H9 (cell line): Measurements from ENCODE around the gene STOX2. TPM values are rescaled to one million over a fixed set of nuclear protein-coding genes. Genes with fewer than 3 reads are reported as not detected.

ENCODE experiments used
- DNase-seq: peaks from one replicate; pipeline ENCODE4 v3.0.0-alpha.2; 2017
- H2AFZ ChIP-seq: one replicate; pipeline ENCODE4 v1.6.1; 2013; ENCODE audit warnings: mild to moderate bottlenecking, low read length, control low read depth, moderate library complexity
- H2AK5ac ChIP-seq: 2 replicates; pipeline ENCODE4 v1.6.1; 2013; ENCODE audit warnings: low read length, control low read depth, mixed read lengths; ENCODE audit not compliant: insufficient read length
- H2BK120ac ChIP-seq: one replicate; pipeline ENCODE4 v1.6.1; 2013; ENCODE audit warnings: low read depth, mild to moderate bottlenecking, low read length, control low read depth, inconsistent platforms; ENCODE audit not compliant: poor library complexity, severe bottlenecking
- H2BK12ac ChIP-seq: 2 replicates; pipeline ENCODE4 v1.6.1; 2013; ENCODE audit warnings: low read length, control low read depth, mixed read lengths, low read depth; ENCODE audit not compliant: insufficient read length
- H2BK15ac ChIP-seq: 2 replicates; pipeline ENCODE4 v1.6.1; 2013; ENCODE audit warnings: low read depth, low read length, control low read depth
- H2BK20ac ChIP-seq: one replicate; pipeline ENCODE4 v1.6.1; 2013; ENCODE audit warnings: low read depth, mild to moderate bottlenecking, low read length, control low read depth, inconsistent platforms; ENCODE audit not compliant: poor library complexity, severe bottlenecking
- H2BK5ac ChIP-seq: 2 replicates; pipeline ENCODE4 v1.6.1; 2013; ENCODE audit warnings: low read length, control low read depth, mixed read lengths; ENCODE audit not compliant: insufficient read length
- H3K14ac ChIP-seq: 2 replicates; pipeline ENCODE4 v1.6.1; 2013; ENCODE audit warnings: low read length, control low read depth; ENCODE audit not compliant: insufficient read depth
- H3K18ac ChIP-seq: 2 replicates; pipeline ENCODE4 v1.6.1; 2013; ENCODE audit warnings: low read depth, mild to moderate bottlenecking, mixed read lengths, low read length, control low read depth; ENCODE audit not compliant: insufficient read length
- H3K23ac ChIP-seq: 2 replicates; pipeline ENCODE4 v1.6.1; 2013; ENCODE audit warnings: low read length, control low read depth, mixed read lengths, low read depth; ENCODE audit not compliant: insufficient read length
- H3K23me2 ChIP-seq: 2 replicates; pipeline ENCODE4 v1.6.1; 2013; ENCODE audit warnings: low read depth, mild to moderate bottlenecking, mixed read lengths, low read length, control low read depth; ENCODE audit not compliant: insufficient read length, poor library complexity, severe bottlenecking
- H3K27ac ChIP-seq: 2 replicates; pipeline ENCODE4 v1.5.1; 2013; ENCODE audit warnings: low read length, control low read depth, mixed read lengths, low read depth; ENCODE audit not compliant: insufficient read length
- H3K27me3 ChIP-seq: 2 replicates; pipeline ENCODE4 v1.6.1; 2013; ENCODE audit warnings: low read length, control low read depth, inconsistent platforms; ENCODE audit not compliant: insufficient read depth
- H3K4ac ChIP-seq: 2 replicates; pipeline ENCODE4 v1.6.1; 2013; ENCODE audit warnings: low read depth, mild to moderate bottlenecking, control low read depth, inconsistent platforms, low read length, moderate library complexity
- H3K4me1 ChIP-seq: 2 replicates; pipeline ENCODE4 v1.6.1; 2013; ENCODE audit warnings: low read length, control low read depth, inconsistent platforms; ENCODE audit not compliant: insufficient read depth
- H3K4me2 ChIP-seq: 2 replicates; pipeline ENCODE4 v1.6.1; 2013; ENCODE audit warnings: low read length, control low read depth, mixed read lengths; ENCODE audit not compliant: insufficient read length, insufficient read depth
- H3K56ac ChIP-seq: 2 replicates; pipeline ENCODE4 v1.6.1; 2013; ENCODE audit warnings: low read depth, mild to moderate bottlenecking, mixed read lengths, low read length, control low read depth; ENCODE audit not compliant: insufficient read length
- H3K79me1 ChIP-seq: 2 replicates; pipeline ENCODE4 v1.6.1; 2013; ENCODE audit warnings: low read depth, mild to moderate bottlenecking, moderate library complexity, low read length, control low read depth, inconsistent platforms; ENCODE audit not compliant: insufficient read depth, poor library complexity, severe bottlenecking
- H3K79me2 ChIP-seq: 2 replicates; pipeline ENCODE4 v1.6.1; 2013; ENCODE audit warnings: low read length, control low read depth, inconsistent platforms; ENCODE audit not compliant: insufficient read depth
- H3K9ac ChIP-seq: 2 replicates; pipeline ENCODE4 v1.6.1; 2013; ENCODE audit warnings: low read length, control low read depth, mixed read lengths; ENCODE audit not compliant: insufficient read length; ENCODE audit errors: extremely low read depth
- H3K9me3 ChIP-seq: one replicate; pipeline ENCODE4 v1.6.1; 2013; ENCODE audit warnings: low read depth, low read length, inconsistent platforms; ENCODE audit not compliant: control insufficient read depth
- H3T11ph ChIP-seq: one replicate; pipeline ENCODE4 v1.6.1; 2013; ENCODE audit warnings: mild to moderate bottlenecking, low read length, control low read depth, inconsistent platforms
- H4K20me1 ChIP-seq: one replicate; pipeline ENCODE4 v1.6.1; 2013; ENCODE audit not compliant: control insufficient read depth, insufficient read length, insufficient read depth
- H4K5ac ChIP-seq: 2 replicates; pipeline ENCODE4 v1.6.1; 2013; ENCODE audit warnings: low read depth, mild to moderate bottlenecking, mixed read lengths, low read length, control low read depth; ENCODE audit not compliant: insufficient read length
- H4K8ac ChIP-seq: replicated peaks from 2 replicates; pipeline ENCODE4 v1.6.1; 2013; ENCODE audit warnings: low read length, control low read depth, mixed read lengths, low read depth; ENCODE audit not compliant: insufficient read length
- H4K91ac ChIP-seq: 2 replicates; pipeline ENCODE4 v1.6.1; 2013; ENCODE audit warnings: low read depth, mild to moderate bottlenecking, moderate library complexity, mixed read lengths, low read length, control low read depth; ENCODE audit not compliant: insufficient read length
- H3K27ac Mint-ChIP-seq, 3 experiments: 2 replicates in 2 of 3; 3 replicates in 1 of 3; pipeline ENCODE4 v1.8.0; 2020 to 2021; ENCODE audit warnings: mixed read lengths in 3 of 3, mild to moderate bottlenecking in 1 of 3, moderate library complexity in 1 of 3
- H3K27me3 Mint-ChIP-seq: 2 replicates; pipeline ENCODE4 v1.8.0; 2021; ENCODE audit warnings: low read depth, mild to moderate bottlenecking, moderate library complexity, mixed read lengths
- H3K36me3 Mint-ChIP-seq, 3 experiments: 2 replicates in 2 of 3; 3 replicates in 1 of 3; pipeline ENCODE4 v1.8.0; 2020 to 2021; ENCODE audit warnings: low read depth in 3 of 3, mixed read lengths in 3 of 3; ENCODE audit not compliant: insufficient read depth in 1 of 3
- H3K4me1 Mint-ChIP-seq, 2 experiments: 2 replicates each; pipeline ENCODE4 v1.8.0; 2020; ENCODE audit warnings: mixed read lengths in 2 of 2
- H3K4me3 Mint-ChIP-seq, 2 experiments: 2 replicates in 1 of 2; 3 replicates in 1 of 2; pipeline ENCODE4 v1.8.0; 2020 to 2021; ENCODE audit warnings: mild to moderate bottlenecking in 2 of 2, mixed read lengths in 2 of 2, moderate library complexity in 1 of 2
- H3K9me3 Mint-ChIP-seq, 2 experiments: 2 replicates in 1 of 2; 3 replicates in 1 of 2; pipeline ENCODE4 v1.8.0; 2020; ENCODE audit warnings: mild to moderate bottlenecking in 2 of 2, mixed read lengths in 2 of 2, moderate library complexity in 1 of 2
- CTCF ChIP-seq: fragments of 200-600 bp; sonication (generic); conservative IDR thresholded peaks from 3 replicates; pipeline ENCODE4 v1.8.0; 2021; ENCODE audit warnings: antibody characterized with exemption, mild to moderate bottlenecking
- WGBS: extraction: QIAGEN DNeasy Blood & Tissue Kit; methylation state at CpG from one replicate; pipeline ENCODE4 v1.1.7; 2013; ENCODE audit warnings: missing lambda C conversion rate, low lambda C conversion rate, mixed read lengths; ENCODE audit not compliant: insufficient read length; ENCODE audit errors: extremely low coverage; 5-methylcytosine and 5-hydroxymethylcytosine counted together
- total RNA-seq: library from RNA; stranded (reverse); gene quantifications from 2 replicates; pipeline ENCODE4 v1.2.1, GENCODE V29; 2021

The STOX2 gene
- total RNA-seq, 1 experiment from 2014 or later, result 28.2 TPM

- H3K27me3 Mint-ChIP-seq, result peaks cover 18% of the 10 kb centered on the region
- Histone ChIP-seq H4K5ac (no peak overlapping the region), H3K4me1 (no peaks in the 10 kb centered on the region), H3K9ac (no peak overlapping the region), H2AK5ac (no peak overlapping the region), H2BK5ac (no peak overlapping the region), H3K23me2 (no peaks in the 10 kb centered on the region), H3K56ac (no peak overlapping the region), H3K27me3 (no peaks in the 10 kb centered on the region), H3K18ac (no peak overlapping the region), H3K79me2 (no peaks in the 10 kb centered on the region), H4K20me1 (no peaks in the 10 kb centered on the region), H3K4me2 (no peak overlapping the region), H3K23ac (no peak overlapping the region), H2AFZ (no peak overlapping the region), H2BK20ac (no peak overlapping the region), H4K8ac (no peak overlapping the region), H3K27ac (no peak overlapping the region), H2BK12ac (no peak overlapping the region), H2BK120ac (no peak overlapping the region), H3K9me3 (no peaks in the 10 kb centered on the region), H3K14ac (no peak overlapping the region), H3T11ph (no peak overlapping the region), H3K4ac (no peak overlapping the region), H4K91ac (no peak overlapping the region), H2BK15ac (no peak overlapping the region), H3K79me1 (no peaks in the 10 kb centered on the region)
- TF ChIP-seq CTCF, result no peak
- H3K36me3 Mint-ChIP-seq, result peaks cover 0 to 11% (median 9%) of the 10 kb centered on the region in 3 experiments; a peak in 4 of 7 replicates
- no CpG with 5 or more reads among the region's 3 CpGs for WGBS
- H3K4me3 Mint-ChIP-seq, result no peak overlapping the region
- no peak for DNase-seq
- H3K9me3 Mint-ChIP-seq, result peaks cover 13 to 16% of the 10 kb centered on the region in 2 experiments
- no peak overlapping the region for H3K27ac Mint-ChIP-seq
- no peaks in the 10 kb centered on the region for H3K4me1 Mint-ChIP-seq
Measured at GRCh38 chr4:183897193-183897592, 7.9 kb upstream of the STOX2 start.
